NCI-H2107 (cell line): ENCODE data around the gene MYO1G.
"Not testable (repeated sequence)": the region's sequence is repeated elsewhere in the genome, so short reads cannot be mapped to it uniquely, and the experiment has no call there.

ENCODE experiments used
- DNase-seq: peaks from one replicate; lab custom pipeline; 2025; lab: John Stamatoyannopoulos, UW

The MYO1G gene

GRCh38 chr7:44978511-44979366, at the start of gene MYO1G:
MYO1G (minus strand) TSS chr7:44979015; CDS start chr7:44978961, 54 bp downstream.
- no peak for DNase-seq

DNA sequence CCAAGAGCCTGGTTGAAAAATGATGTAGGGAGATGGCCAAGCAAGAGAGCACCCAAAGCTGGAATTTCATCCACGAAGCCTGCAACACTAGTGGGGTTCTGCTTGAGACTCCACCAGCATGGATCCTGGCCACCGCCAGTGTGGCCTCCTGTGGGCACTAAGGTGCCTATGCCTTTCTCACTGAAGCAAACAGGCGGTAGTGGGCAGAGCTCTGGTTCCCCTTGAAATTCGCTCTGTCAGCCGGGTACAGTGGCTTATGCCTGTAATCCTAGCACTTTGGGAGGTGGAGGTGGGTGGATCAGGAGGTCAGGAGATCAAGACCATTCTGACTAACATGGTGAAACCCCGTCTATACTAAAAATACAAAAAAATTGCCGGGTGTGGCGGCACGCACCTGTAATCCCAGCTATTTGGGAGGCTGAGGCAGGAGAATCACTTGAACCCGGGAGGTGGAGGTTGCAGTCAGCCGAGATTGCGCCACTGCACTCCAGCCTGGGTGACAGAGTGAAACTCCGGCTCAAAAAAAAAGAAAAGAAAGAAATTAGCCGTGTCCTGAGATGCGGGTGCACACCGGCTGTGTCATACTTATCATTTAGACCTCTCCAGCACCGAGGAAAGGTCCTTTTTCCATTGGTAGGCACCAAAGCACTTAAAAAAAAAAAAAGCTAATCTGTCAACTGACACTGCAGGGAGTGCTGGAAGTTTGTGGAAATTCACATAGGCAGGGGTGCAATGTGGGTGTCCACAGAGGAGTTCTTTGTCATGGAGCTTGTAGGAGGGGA, 49.5 kb upstream of the MYO1G start:
- no peak for DNase-seq

GRCh38 chr7:45027774-45028114, 48.9 kb upstream of the MYO1G start:
- DNase-seq, result no peak

GRCh38 chr7:45026984-45027773, 48.4 kb upstream of the MYO1G start:
- no peak for DNase-seq

GRCh38 chr7:45026013-45026412, 47.2 kb upstream of the MYO1G start:
- no peak for DNase-seq

DNA sequence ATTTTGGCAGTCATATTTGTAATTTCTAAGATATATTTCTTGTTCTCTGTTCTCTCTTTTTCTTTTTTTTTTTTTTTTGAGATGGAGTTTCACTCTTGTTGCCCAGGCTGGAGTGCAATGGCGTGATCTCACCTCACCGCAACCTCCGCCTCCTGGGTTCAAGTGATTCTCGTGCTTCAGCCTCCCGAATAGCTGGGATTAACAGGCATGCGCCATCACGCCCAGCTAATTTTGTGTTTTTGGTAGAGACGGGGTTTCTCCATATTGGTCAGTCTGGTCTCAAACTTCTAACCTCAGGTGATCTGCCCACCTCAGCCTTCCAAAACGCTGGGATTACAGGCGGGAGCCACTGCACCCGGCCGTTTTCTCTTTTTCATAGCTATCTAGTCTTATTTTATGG, 46.7 kb upstream of the MYO1G start:
- not testable (repeated sequence) for DNase-seq

DNA sequence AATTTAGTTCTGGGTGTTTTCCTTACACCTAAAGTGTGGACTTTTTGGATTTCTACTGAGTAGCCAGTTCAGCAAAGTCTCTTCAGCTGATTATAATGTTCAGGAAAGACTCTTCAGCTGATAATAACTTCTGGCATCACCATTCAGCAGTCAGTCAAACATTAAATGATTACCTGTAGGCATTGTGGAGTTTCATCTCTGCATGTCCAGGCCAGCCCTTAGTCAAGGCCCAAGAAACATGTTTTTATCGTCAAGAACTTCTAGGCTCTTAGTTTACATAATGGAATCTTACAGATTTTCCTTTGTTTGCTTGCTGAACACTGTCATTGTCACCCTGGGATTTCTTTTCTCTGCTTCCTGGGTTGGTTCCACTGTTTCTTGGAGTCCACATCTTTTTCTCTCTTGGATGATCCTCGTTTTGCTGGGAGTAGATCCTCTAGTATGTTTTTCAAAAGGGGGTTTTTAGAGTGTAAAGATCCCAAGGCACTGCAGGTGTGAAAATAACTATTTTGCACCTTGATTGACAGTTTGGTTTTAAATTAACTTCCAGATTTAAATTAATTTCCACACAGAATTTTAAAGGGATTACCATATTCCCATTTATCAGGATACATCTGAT, 45.4 kb upstream of the MYO1G start:
- DNase-seq, result no peak

DNA sequence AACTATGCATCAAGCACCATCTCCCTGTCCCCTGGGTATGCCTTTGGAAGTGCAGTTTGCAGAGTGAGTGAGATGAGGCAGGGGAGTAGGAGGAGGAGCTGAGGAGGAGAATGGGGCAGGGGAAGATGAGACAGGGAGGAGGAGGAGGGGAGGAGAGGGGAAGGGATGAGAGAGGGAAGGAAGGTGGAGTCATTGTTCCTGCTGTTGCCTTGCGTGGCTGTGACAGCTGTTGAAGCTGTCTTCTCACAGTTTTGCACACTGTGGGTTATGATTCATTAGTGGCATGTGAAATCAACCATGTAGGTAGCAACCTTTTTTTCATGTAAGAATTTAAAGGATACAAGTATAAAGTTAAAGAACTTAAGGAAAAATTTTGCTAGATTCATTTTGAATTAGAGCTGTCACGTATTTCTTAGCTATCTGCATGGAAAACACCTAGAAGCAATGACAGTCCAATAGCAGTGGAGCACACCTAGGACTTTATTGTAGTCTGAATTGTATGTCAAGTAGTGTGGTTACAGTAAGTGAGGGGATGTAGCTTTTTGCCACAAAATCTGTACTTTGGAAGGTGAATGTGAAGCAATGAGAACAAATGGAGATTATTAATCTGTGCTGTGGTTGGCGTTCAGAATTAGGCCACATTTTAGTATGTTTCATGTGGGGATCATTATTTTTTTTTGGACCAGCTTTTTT, 42.9 kb upstream of the MYO1G start:
- no peak for DNase-seq

DNA sequence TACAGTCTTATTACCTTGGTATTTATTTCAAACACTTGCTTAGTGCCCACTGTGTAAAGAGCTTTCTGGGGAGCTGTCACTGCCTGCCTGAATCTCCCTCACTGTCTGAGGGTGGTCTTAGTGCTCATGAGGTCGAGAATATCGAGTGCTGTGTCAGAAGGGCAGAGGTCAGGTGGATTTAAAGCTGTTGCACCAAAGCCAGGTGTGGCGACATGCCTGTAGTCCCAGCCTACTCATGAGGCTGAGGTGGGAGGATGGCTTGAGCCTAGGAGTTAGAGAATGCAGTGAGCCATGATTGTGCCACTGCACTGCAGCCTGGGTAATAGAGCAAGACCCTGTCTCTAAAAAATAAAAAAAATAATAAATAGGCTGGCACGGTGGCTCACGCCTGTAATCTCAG, 42.1 kb upstream of the MYO1G start:
- DNase-seq, result no peak

GRCh38 chr7:45017253-45017652, 38.4 kb upstream of the MYO1G start:
- DNase-seq, result no peak

- DNase-seq, result no peak
Observed at GRCh38 chr7:45015313-45015712, 36.5 kb upstream of the MYO1G start.

DNA sequence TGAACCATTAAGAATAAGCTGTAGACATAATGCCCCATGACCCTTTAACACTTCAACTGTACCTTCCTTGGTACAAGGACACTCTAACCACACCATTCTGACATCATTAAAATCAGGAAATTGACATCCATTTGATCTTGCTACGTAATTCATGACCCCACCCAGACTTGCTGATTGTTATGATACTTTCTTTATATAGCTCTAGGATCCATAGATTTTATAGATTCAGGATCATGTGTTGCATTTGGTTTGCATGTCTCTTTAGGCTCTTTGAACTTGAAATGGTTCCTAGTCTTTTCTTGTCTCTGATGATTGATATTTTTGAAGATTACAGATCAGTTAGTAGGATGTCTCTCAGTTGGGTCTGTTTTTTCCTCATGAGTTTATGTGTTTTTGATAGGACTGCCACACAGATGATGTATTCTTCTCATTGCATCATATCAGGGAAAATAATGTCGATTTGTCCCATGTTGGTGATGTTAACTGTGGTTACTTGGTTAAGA, 34.7 kb upstream of the MYO1G start:
- DNase-seq, result no peak

- DNase-seq, result no peak
Observed at GRCh38 chr7:45007571-45008328, 28.9 kb upstream of the MYO1G start.

DNA sequence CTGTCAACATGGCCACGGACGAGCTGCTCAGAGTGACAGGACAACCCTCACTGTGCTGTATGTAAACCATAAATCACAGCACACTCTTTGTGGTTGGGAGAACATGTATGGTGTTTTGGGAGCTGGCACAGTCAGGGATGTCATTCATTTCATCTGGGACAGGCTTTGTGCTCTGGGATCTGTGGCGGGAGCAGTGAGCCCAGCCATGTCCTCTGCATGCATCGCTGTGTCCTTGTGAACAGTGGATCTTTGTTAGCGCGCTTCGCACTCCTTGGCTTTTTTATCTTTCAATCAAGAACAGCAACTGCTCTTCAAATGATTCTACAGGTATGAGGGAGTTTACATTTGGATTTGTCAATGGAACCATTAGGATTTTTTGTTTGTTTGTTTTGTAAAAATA, 28.3 kb upstream of the MYO1G start:
- no peak for DNase-seq

DNA sequence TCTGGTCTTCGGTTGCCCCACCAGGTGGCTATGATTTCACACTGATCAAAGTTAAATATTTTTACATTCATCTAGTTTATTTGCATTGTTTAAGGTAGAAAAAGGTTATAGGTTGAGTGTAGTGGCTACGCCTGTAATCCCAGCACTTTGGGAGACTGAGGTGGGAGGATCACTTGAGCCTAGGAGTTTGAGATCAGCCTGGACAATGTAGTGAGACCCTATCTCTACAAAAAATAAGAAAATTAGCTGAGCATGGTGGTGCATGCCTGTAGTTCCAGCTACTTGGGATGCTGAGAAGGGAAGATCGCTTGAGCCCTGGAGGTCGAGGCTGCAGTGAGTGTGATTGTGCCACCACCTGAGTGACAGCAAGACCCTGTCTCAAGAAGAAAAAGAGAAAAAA, 25.0 kb upstream of the MYO1G start:
- no peak for DNase-seq

DNA sequence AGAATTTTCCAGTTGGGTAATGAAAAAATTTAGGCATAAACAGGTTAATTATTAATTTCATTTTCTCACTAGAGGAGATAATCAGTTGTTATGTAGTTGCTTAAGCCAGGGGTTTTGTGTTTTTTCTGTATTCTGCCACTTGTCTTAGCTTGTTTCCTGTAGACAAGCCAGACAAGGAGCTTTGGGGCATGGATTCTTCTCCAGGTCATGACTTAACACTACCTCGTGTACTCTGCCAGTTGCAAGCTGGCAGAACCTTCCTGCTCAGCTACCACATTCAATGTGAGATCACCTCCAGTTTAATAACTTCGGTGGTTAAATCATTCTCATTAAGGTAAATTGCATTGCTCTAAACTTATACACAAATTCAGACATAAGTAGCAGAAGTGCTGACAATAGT, 23.0 kb upstream of the MYO1G start:
- no peak for DNase-seq

GRCh38 chr7:45001138-45001694, 22.4 kb upstream of the MYO1G start:
- DNase-seq, result peak; percentile 58

GRCh38 chr7:45000093-45001032, 21.5 kb upstream of the MYO1G start, which contains the start of gene CCM2:
CCM2 (plus strand) TSS chr7:45000201; CDS start chr7:45000334, 133 bp downstream.
- DNase-seq, result no peak
